ENCODE results near the gene RNF114. TPM values are rescaled to one million over a fixed set of nuclear protein-coding genes. Genes with fewer than 3 reads are reported as not detected.

RNF114 gene
- total and polyA plus RNA-seq, 10 of the 15 experiments (the other 5 are each of a cell fraction or from before 2014, with no cell fraction given), result 28.0 to 82.3 (median 47.2) TPM

- ChIA-PET POLR2A (no interaction called here), CTCF (interaction anchor here (0.7 to 14.7 kb wide), 34 partner anchors 9 to 439 kb away, joined by 3 to 369 read pairs (median 4); no protein-coding TSS in a partner anchor), SMC1A (ENCODE audit: uncharacterized antibody, unreplicated experiment) (interaction anchor here (0.7 to 4.6 kb wide), 16 partner anchors 28 to 190 kb away, joined by 3 to 93 read pairs (median 5); no protein-coding TSS in a partner anchor), RAD21 (ENCODE audit: unreplicated experiment) (interaction anchor here (0.5 to 11.4 kb wide), 19 partner anchors 9 to 199 kb away, joined by 3 to 234 read pairs (median 4); partner anchors contain the start of gene PEDS1)
- H3K27me3 ChIP-seq (replicated peaks in 1 of 2; ENCODE audit: control insufficient read depth in 2 of 2, insufficient read depth in 2 of 2, low read length in 1 of 2), result no peaks in the 10 kb centered on the region
- H3K4me3 ChIP-seq, result no peak overlapping the region
- ATAC-seq (peak; percentile 75), FAIRE-seq (no peak), DNase-seq (ENCODE audit: low read depth, low spot score) (no peak)
- no peaks in the 10 kb centered on the region for H3K36me3 ChIP-seq (ENCODE audit: control insufficient read depth in 2 of 2, insufficient read depth in 2 of 2, low read length in 1 of 2)
- H2AFZ ChIP-seq (ENCODE audit: control insufficient read depth, low read depth, low read length), result peak overlapping the region; percentile 62
- 12% methylated on average over 37 of the region's 37 CpGs for WGBS (ENCODE audit: insufficient coverage, insufficient replicate concordance, low lambda C conversion rate, missing lambda C conversion rate)
- H3K4me2 ChIP-seq (ENCODE audit: control insufficient read depth, insufficient read depth), result peak overlapping the region; percentile 60
- intact Hi-C loops (cut with micrococcal nuclease; ENCODE audit: unreplicated experiment) (loop anchor here (1.0 to 2.0 kb wide), 2 partner anchors 92 to 190 kb away; no protein-coding TSS in a partner anchor), in situ Hi-C loops (cut with MboI) (loop anchor here (5.0 kb wide), 1 partner anchor 483 kb away; no protein-coding TSS in a partner anchor)
- H4K20me1 ChIP-seq (ENCODE audit: control insufficient read depth, insufficient read depth), result no peaks in the 10 kb centered on the region
- no peaks in the 10 kb centered on the region for H3K9me3 ChIP-seq (replicated peaks; ENCODE audit: control insufficient read depth, insufficient read depth, low read length)
- H3K79me2 ChIP-seq (ENCODE audit: control insufficient read depth, insufficient read depth, low read length), result no peaks in the 10 kb centered on the region
- no peak overlapping the region for H3K27ac ChIP-seq (ENCODE audit: control insufficient read depth, insufficient read depth)
- no peak overlapping the region for H3K9ac ChIP-seq (ENCODE audit: control insufficient read depth, insufficient read depth, low read length)
- no peaks in the 10 kb centered on the region; the same call in 1 of the 2 replicates for H3K4me1 ChIP-seq (ENCODE audit: control insufficient read depth, insufficient read depth, low read length)
- no TSS peak for BruUV-seq (replicated peaks)
- TF ChIP-seq BHLHE40 (IDR thresholded peaks at IDR 0.05; ENCODE audit: borderline replicate concordance in 1 of 2, low read depth in 2 of 2, low read length in 1 of 2) (peak; percentile 89 to 93), BACH1 (IDR thresholded peaks at IDR 0.05; ENCODE audit: borderline replicate concordance) (0 out of 2 replicates have a peak, but pooled peaks have one; percentile 56), PAX8 (IDR thresholded peaks at IDR 0.05) (no peak), CBFB (IDR thresholded peaks at IDR 0.05; ENCODE audit: low read depth) (no peak), YY1 (IDR thresholded peaks at IDR 0.05; ENCODE audit: low read depth, low read length) (peak; percentile 58), STAT1 (conservative IDR thresholded peaks at IDR 0.05) (0 out of 2 replicates have a peak, but pooled peaks have one; percentile 60), SMC3 (IDR thresholded peaks at IDR 0.05; ENCODE audit: borderline replicate concordance, low read length) (peak; percentile 97), SIN3A (IDR thresholded peaks at IDR 0.05; ENCODE audit: low read depth, low read length) (no peak), MLLT1 (IDR thresholded peaks at IDR 0.05) (no peak), POU2F2 (IDR thresholded peaks at IDR 0.05; ENCODE audit: borderline replicate concordance, low read depth, low read length) (0 out of 3 replicates have a peak, but pooled peaks have one; percentile 60)
- TF ChIP-seq, protein P1, sequence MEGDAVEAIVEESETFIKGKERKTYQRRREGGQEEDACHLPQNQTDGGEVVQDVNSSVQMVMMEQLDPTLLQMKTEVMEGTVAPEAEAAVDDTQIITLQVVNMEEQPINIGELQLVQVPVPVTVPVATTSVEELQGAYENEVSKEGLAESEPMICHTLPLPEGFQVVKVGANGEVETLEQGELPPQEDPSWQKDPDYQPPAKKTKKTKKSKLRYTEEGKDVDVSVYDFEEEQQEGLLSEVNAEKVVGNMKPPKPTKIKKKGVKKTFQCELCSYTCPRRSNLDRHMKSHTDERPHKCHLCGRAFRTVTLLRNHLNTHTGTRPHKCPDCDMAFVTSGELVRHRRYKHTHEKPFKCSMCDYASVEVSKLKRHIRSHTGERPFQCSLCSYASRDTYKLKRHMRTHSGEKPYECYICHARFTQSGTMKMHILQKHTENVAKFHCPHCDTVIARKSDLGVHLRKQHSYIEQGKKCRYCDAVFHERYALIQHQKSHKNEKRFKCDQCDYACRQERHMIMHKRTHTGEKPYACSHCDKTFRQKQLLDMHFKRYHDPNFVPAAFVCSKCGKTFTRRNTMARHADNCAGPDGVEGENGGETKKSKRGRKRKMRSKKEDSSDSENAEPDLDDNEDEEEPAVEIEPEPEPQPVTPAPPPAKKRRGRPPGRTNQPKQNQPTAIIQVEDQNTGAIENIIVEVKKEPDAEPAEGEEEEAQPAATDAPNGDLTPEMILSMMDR (IDR thresholded peaks at IDR 0.05 in 2 of 3, conservative IDR thresholded peaks at IDR 0.05 in 1 of 3; ENCODE audit: control insufficient read depth in 2 of 3, extremely low read depth in 1 of 3, insufficient read depth in 1 of 3, low read depth in 3 of 3, low read length in 3 of 3), result peak; percentile 95 to 99 (median 96)
- TF ChIP-seq, protein P2, sequence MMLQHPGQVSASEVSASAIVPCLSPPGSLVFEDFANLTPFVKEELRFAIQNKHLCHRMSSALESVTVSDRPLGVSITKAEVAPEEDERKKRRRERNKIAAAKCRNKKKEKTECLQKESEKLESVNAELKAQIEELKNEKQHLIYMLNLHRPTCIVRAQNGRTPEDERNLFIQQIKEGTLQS (IDR thresholded peaks at IDR 0.05; ENCODE audit: borderline replicate concordance, extremely low read depth, low read depth, low read length), result peak; percentile 29; the same call in 1 of the 2 replicates
- TF ChIP-seq, protein P3, sequence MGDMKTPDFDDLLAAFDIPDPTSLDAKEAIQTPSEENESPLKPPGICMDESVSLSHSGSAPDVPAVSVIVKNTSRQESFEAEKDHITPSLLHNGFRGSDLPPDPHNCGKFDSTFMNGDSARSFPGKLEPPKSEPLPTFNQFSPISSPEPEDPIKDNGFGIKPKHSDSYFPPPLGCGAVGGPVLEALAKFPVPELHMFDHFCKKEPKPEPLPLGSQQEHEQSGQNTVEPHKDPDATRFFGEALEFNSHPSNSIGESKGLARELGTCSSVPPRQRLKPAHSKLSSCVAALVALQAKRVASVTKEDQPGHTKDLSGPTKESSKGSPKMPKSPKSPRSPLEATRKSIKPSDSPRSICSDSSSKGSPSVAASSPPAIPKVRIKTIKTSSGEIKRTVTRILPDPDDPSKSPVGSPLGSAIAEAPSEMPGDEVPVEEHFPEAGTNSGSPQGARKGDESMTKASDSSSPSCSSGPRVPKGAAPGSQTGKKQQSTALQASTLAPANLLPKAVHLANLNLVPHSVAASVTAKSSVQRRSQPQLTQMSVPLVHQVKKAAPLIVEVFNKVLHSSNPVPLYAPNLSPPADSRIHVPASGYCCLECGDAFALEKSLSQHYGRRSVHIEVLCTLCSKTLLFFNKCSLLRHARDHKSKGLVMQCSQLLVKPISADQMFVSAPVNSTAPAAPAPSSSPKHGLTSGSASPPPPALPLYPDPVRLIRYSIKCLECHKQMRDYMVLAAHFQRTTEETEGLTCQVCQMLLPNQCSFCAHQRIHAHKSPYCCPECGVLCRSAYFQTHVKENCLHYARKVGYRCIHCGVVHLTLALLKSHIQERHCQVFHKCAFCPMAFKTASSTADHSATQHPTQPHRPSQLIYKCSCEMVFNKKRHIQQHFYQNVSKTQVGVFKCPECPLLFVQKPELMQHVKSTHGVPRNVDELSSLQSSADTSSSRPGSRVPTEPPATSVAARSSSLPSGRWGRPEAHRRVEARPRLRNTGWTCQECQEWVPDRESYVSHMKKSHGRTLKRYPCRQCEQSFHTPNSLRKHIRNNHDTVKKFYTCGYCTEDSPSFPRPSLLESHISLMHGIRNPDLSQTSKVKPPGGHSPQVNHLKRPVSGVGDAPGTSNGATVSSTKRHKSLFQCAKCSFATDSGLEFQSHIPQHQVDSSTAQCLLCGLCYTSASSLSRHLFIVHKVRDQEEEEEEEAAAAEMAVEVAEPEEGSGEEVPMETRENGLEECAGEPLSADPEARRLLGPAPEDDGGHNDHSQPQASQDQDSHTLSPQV (IDR thresholded peaks at IDR 0.05), result no peak
These were observed 43.0 kb downstream of the RNF114 start for GRCh38 chr20:49979030-49979832.

Measured in GM12878 (cell line).